ENCODE results near the gene GRN. TPM values are rescaled to one million over a fixed set of nuclear protein-coding genes. Genes with fewer than 3 reads are reported as not detected.
"Not testable (repeated sequence)": the region's sequence is repeated elsewhere in the genome, so short reads cannot be mapped to it uniquely, and the experiment has no call there.

GRN gene
- total RNA-seq, 5 donors from 2014 or later (not counting 1 experiment from before 2014, with no cell fraction given) = 21.0 to 48.3 (median 40.1) TPM

- H3K9me3 Mint-ChIP-seq = no peaks in the 10 kb centered on the region
- no peak for ATAC-seq (replicated peaks in 1 of 4)
- Histone ChIP-seq H3K4me1 (ENCODE audit: control insufficient read depth in 1 of 2, extremely low read depth in 1 of 2, insufficient read depth in 2 of 2, low read length in 2 of 2) (peaks cover 0 to 5% of the 10 kb centered on the region in 2 experiments), H3K9me3 (no peaks in the 10 kb centered on the region), H3K27me3 (replicated peaks in 1 of 2; ENCODE audit: control insufficient read depth in 2 of 2, extremely low read depth in 1 of 2, insufficient read depth in 2 of 2, low read length in 1 of 2) (peaks cover 0 to 16% of the 10 kb centered on the region in 2 experiments), H3K36me3 (ENCODE audit: control insufficient read depth in 2 of 2, extremely low read depth in 1 of 2, insufficient read depth in 1 of 2, low read length in 1 of 2) (no peaks in the 10 kb centered on the region), H3K4me3 (ENCODE audit: control insufficient read depth in 1 of 2, extremely low read depth in 1 of 2, low read length in 1 of 2) (no peak overlapping the region), H3K27ac (ENCODE audit: low read length) (no peak overlapping the region)
- WGBS (ENCODE audit: insufficient coverage) = 65% methylated on average over 2 of the region's 5 CpGs
- no peak overlapping the region for H3K4me3 Mint-ChIP-seq
- DNase-seq = no peak
- no peaks in the 10 kb centered on the region for H3K36me3 Mint-ChIP-seq
- no peak overlapping the region for H3K27ac Mint-ChIP-seq
- peaks cover 5 to 8% (median 6%) of the 10 kb centered on the region in 3 donors for H3K4me1 Mint-ChIP-seq
- ChIA-PET POLR2A (no interaction called here), CTCF (interaction anchor here in 1 of 2 donors (0.6 kb wide), 1 partner anchor 24 kb away, joined by 4 read pairs; no protein-coding TSS in a partner anchor)
- H3K27me3 Mint-ChIP-seq = peaks cover 4% of the 10 kb centered on the region in 2 donors
Measured at GRCh38 chr17:44335968-44336367, 9.1 kb upstream of the GRN start.

GRCh38 chr17:44338702-44339101 lies 6.4 kb upstream of the GRN start:
- CTCF ChIA-PET = no interaction called here
- Histone ChIP-seq H3K4me1 (ENCODE audit: control insufficient read depth in 1 of 2, extremely low read depth in 1 of 2, insufficient read depth in 2 of 2, low read length in 2 of 2) (no peaks in the 10 kb centered on the region), H3K27ac (ENCODE audit: low read length) (no peak overlapping the region), H3K4me3 (ENCODE audit: control insufficient read depth in 1 of 2, extremely low read depth in 1 of 2, low read length in 1 of 2) (no peak overlapping the region), H3K27me3 (replicated peaks in 1 of 2; ENCODE audit: control insufficient read depth in 2 of 2, extremely low read depth in 1 of 2, insufficient read depth in 2 of 2, low read length in 1 of 2) (peaks cover 0 to 17% of the 10 kb centered on the region in 2 experiments), H3K9me3 (no peaks in the 10 kb centered on the region), H3K36me3 (ENCODE audit: control insufficient read depth in 2 of 2, extremely low read depth in 1 of 2, insufficient read depth in 1 of 2, low read length in 1 of 2) (no peaks in the 10 kb centered on the region)
- 58% methylated on average over 4 of the region's 6 CpGs for WGBS (ENCODE audit: insufficient coverage)
- no peak overlapping the region for H3K27ac Mint-ChIP-seq
- DNase-seq (no peak), ATAC-seq (replicated peaks in 1 of 4) (no peak)
- POLR2A ChIA-PET = no interaction called here
- no peaks in the 10 kb centered on the region for H3K36me3 Mint-ChIP-seq
- no peak overlapping the region for H3K4me3 Mint-ChIP-seq
- peaks cover 7 to 10% of the 10 kb centered on the region in 2 donors for H3K27me3 Mint-ChIP-seq
- H3K4me1 Mint-ChIP-seq = no peaks in the 10 kb centered on the region
- no peaks in the 10 kb centered on the region for H3K9me3 Mint-ChIP-seq

DNA sequence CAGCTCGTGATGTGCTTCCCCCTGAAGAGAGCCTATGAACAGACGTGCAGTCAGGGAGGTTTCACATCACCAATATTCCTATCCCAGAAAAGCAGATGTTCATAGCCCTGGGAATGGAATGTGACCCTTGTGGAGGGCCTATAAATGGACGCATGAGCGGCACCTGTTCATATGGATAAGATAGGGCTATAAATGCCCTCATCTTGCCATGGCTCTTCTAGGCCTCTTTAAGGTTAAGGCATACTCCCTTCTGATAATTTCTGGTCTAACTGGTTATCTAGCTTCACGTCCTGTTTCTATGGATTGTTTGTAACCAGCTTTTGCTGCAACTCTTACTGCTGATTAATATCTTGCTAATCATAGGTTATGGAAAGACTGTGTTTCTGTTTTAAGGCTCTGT lies 4.5 kb upstream of the GRN start:
- H3K36me3 Mint-ChIP-seq; CTCF ChIA-PET; POLR2A ChIA-PET; H3K9me3 ChIP-seq; DNase-seq; H3K36me3 ChIP-seq (ENCODE audit: control insufficient read depth in 2 of 2, extremely low read depth in 1 of 2, insufficient read depth in 1 of 2, low read length in 1 of 2); H3K4me3 Mint-ChIP-seq; ATAC-seq (replicated peaks in 1 of 4); H3K27ac ChIP-seq (ENCODE audit: low read length); H3K9me3 Mint-ChIP-seq; H3K27ac Mint-ChIP-seq; H3K4me3 ChIP-seq (ENCODE audit: control insufficient read depth in 1 of 2, extremely low read depth in 1 of 2, low read length in 1 of 2): not testable (repeated sequence)
- Mint-ChIP-seq H3K27me3 (peaks cover 7 to 10% of the 10 kb centered on the region in 2 donors), H3K4me1 (peaks cover 6 to 14% (median 13%) of the 10 kb centered on the region in 3 donors)
- WGBS (ENCODE audit: insufficient coverage) = 100% methylated on average over 2 of the region's 5 CpGs
- Histone ChIP-seq H3K27me3 (replicated peaks in 1 of 2; ENCODE audit: control insufficient read depth in 2 of 2, extremely low read depth in 1 of 2, insufficient read depth in 2 of 2, low read length in 1 of 2) (peaks cover 0 to 17% of the 10 kb centered on the region in 2 experiments), H3K4me1 (ENCODE audit: control insufficient read depth in 1 of 2, extremely low read depth in 1 of 2, insufficient read depth in 2 of 2, low read length in 2 of 2) (peaks cover 0 to 11% of the 10 kb centered on the region in 2 experiments)

GRCh38 chr17:44343510-44344209 lies 1.4 kb upstream of the GRN start:
- H3K9me3 Mint-ChIP-seq = no peaks in the 10 kb centered on the region
- no peaks in the 10 kb centered on the region for H3K36me3 ChIP-seq (ENCODE audit: control insufficient read depth in 2 of 2, extremely low read depth in 1 of 2, insufficient read depth in 1 of 2, low read length in 1 of 2)
- CTCF ChIA-PET = no interaction called here
- no peaks in the 10 kb centered on the region for H3K9me3 ChIP-seq
- peak overlapping the region in 1 of 3 donors; percentile 6 for H3K4me3 Mint-ChIP-seq
- no peaks in the 10 kb centered on the region for H3K36me3 Mint-ChIP-seq
- H3K4me3 ChIP-seq (ENCODE audit: control insufficient read depth in 1 of 2, extremely low read depth in 1 of 2, low read length in 1 of 2) = no peak overlapping the region
- no peak overlapping the region for H3K27ac ChIP-seq (ENCODE audit: low read length)
- WGBS (ENCODE audit: insufficient coverage) = 90% methylated on average over 11 of the region's 11 CpGs
- H3K27me3 ChIP-seq (replicated peaks in 1 of 2; ENCODE audit: control insufficient read depth in 2 of 2, extremely low read depth in 1 of 2, insufficient read depth in 2 of 2, low read length in 1 of 2) = peaks cover 0 to 10% of the 10 kb centered on the region in 2 experiments
- peaks cover 5 to 10% of the 10 kb centered on the region in 2 donors for H3K27me3 Mint-ChIP-seq
- POLR2A ChIA-PET = no interaction called here
- peaks cover 2 to 21% of the 10 kb centered on the region in 2 experiments for H3K4me1 ChIP-seq (ENCODE audit: control insufficient read depth in 1 of 2, extremely low read depth in 1 of 2, insufficient read depth in 2 of 2, low read length in 2 of 2)
- DNase-seq (no peak), ATAC-seq (replicated peaks in 1 of 4) (no peak)
- no peak overlapping the region for H3K27ac Mint-ChIP-seq
- H3K4me1 Mint-ChIP-seq = peaks cover 16 to 29% (median 24%) of the 10 kb centered on the region in 3 donors

DNA sequence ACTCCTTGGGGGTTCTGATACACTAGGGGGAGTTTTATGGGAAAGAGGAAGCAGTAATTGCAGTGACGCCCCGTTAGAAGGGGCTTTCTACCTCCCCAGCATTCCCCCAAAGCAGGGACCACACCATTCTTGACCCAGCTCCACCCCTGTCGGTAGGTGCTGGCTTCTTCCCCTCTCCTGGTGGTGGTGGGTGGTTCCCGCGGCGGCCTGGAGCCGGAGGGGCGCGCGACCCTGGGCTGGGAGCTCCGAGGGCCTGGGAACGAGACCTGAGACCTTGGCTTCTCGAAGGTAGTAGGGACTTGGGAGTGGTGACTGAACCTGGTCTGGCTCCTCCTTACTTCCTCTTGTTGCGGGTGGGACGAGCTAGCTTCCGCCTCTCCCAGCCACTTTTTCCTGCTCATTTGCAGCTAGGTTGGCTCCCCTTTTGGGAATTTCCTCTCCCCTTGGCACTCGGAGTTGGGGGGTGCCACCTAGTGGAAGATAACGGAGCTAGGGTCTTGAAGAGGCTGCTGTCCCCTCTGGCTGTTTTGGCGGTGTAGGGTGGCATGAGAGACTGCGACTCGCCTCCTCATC lies 438 bp downstream of the GRN start:
- peak overlapping the region; percentile 89 to 95 (median 91) for H3K4me3 Mint-ChIP-seq
- peak; percentile 44 to 47 (median 45) for ATAC-seq (replicated peaks in 1 of 4)
- Histone ChIP-seq H3K27me3 (replicated peaks in 1 of 2; ENCODE audit: control insufficient read depth in 2 of 2, extremely low read depth in 1 of 2, insufficient read depth in 2 of 2, low read length in 1 of 2) (peaks cover 0 to 8% of the 10 kb centered on the region in 2 experiments), H3K36me3 (ENCODE audit: control insufficient read depth in 2 of 2, extremely low read depth in 1 of 2, insufficient read depth in 1 of 2, low read length in 1 of 2) (no peaks in the 10 kb centered on the region), H3K9me3 (no peaks in the 10 kb centered on the region), H3K4me3 (ENCODE audit: control insufficient read depth in 1 of 2, extremely low read depth in 1 of 2, low read length in 1 of 2) (peak overlapping the region; percentile 72 to 98), H3K4me1 (ENCODE audit: control insufficient read depth in 1 of 2, extremely low read depth in 1 of 2, insufficient read depth in 2 of 2, low read length in 2 of 2) (peaks cover 2 to 21% of the 10 kb centered on the region in 2 experiments), H3K27ac (ENCODE audit: low read length) (peak overlapping the region; percentile 8)
- no CpG with 5 or more reads among the region's 21 CpGs for WGBS (ENCODE audit: insufficient coverage)
- POLR2A ChIA-PET = interaction anchor here in 1 of 2 donors (0.6 kb wide), 1 partner anchor 258 kb away, joined by 4 read pairs; no protein-coding TSS in a partner anchor
- H3K4me1 Mint-ChIP-seq = peaks cover 16 to 30% (median 25%) of the 10 kb centered on the region in 3 donors
- no peaks in the 10 kb centered on the region for H3K9me3 Mint-ChIP-seq
- DNase-seq = peak in 19 of 35 experiments; percentile 19 to 69 (median 35)
- CTCF ChIA-PET = interaction anchor here (0.6 to 1.4 kb wide), 13 partner anchors 14 to 159 kb away, joined by 3 to 6 read pairs (median 3); partner anchors contain the start of genes FAM171A2 (in 1 of the 2) and TMUB2 (in 1 of the 2)
- H3K36me3 Mint-ChIP-seq = no peaks in the 10 kb centered on the region
- H3K27me3 Mint-ChIP-seq = peaks cover 4 to 10% of the 10 kb centered on the region in 2 donors
- H3K27ac Mint-ChIP-seq = peak overlapping the region; percentile 63 to 81

- ATAC-seq (replicated peaks in 1 of 4) (no peak), DNase-seq (no peak)
- Mint-ChIP-seq H3K36me3 (no peaks in the 10 kb centered on the region), H3K27me3 (peaks cover under 1 to 4% of the 10 kb centered on the region in 2 donors), H3K4me1 (peaks cover 16 to 33% (median 28%) of the 10 kb centered on the region in 3 donors), H3K9me3 (no peaks in the 10 kb centered on the region), H3K4me3 (peak overlapping the region; percentile 89 to 95 (median 91)), H3K27ac (peak overlapping the region; percentile 63 to 81)
- H3K9me3 ChIP-seq = no peaks in the 10 kb centered on the region
- H3K27me3 ChIP-seq (replicated peaks in 1 of 2; ENCODE audit: control insufficient read depth in 2 of 2, extremely low read depth in 1 of 2, insufficient read depth in 2 of 2, low read length in 1 of 2) = peaks cover 0 to 8% of the 10 kb centered on the region in 2 experiments
- ChIA-PET CTCF (interaction anchor here (0.6 to 1.4 kb wide), 9 partner anchors 15 to 409 kb away, joined by 3 to 6 read pairs (median 4); partner anchors contain the start of genes FAM171A2 (in 1 of the 2) and TMUB2 (in 1 of the 2)), POLR2A (interaction anchor here in 1 of 2 donors (0.6 kb wide), 1 partner anchor 259 kb away, joined by 4 read pairs; no protein-coding TSS in a partner anchor)
- H3K4me1 ChIP-seq (ENCODE audit: control insufficient read depth in 1 of 2, extremely low read depth in 1 of 2, insufficient read depth in 2 of 2, low read length in 2 of 2) = peaks cover 2 to 27% of the 10 kb centered on the region in 2 experiments
- no peaks in the 10 kb centered on the region for H3K36me3 ChIP-seq (ENCODE audit: control insufficient read depth in 2 of 2, extremely low read depth in 1 of 2, insufficient read depth in 1 of 2, low read length in 1 of 2)
- peak overlapping the region in 1 of 2 donors; percentile 72 for H3K4me3 ChIP-seq (ENCODE audit: control insufficient read depth in 1 of 2, extremely low read depth in 1 of 2, low read length in 1 of 2)
- no peak overlapping the region for H3K27ac ChIP-seq (ENCODE audit: low read length)
- WGBS (ENCODE audit: insufficient coverage) = 67% methylated on average over 5 of the region's 13 CpGs
Measured at GRCh38 chr17:44346064-44346844, 1.2 kb downstream of the GRN start.
